Measurements from ENCODE around the gene SLC30A5. TPM values are rescaled to one million over a fixed set of nuclear protein-coding genes. Genes with fewer than 3 reads are reported as not detected.

SLC30A5 gene
- total and polyA plus RNA-seq, 12 donors: 17.9 to 36.7 (median 31.7) TPM

GRCh38 chr5:69115526-69115925 lies 21.7 kb downstream of the SLC30A5 start:
- Histone ChIP-seq H3K27me3 (no peaks in the 10 kb centered on the region), H3K36me3 (peaks cover 0 to 100% (median 63%) of the 10 kb centered on the region in 9 donors), H3K4me1 (no peaks in the 10 kb centered on the region), H3K9me3 (no peaks in the 10 kb centered on the region), H3K4me3 (no peak overlapping the region), H3K27ac (no peak overlapping the region)
- 94% methylated on average over 3 of the region's 3 CpGs for WGBS, 2 donors
- ATAC-seq (no peak), DNase-seq (no peak)
- TF ChIP-seq CTCF (IDR thresholded peaks at IDR 0.05): no peak
- intact Hi-C loops (cut with DNase I): loop anchor here in 2 of 10 donors (10.0 kb wide), 2 partner anchors 49 to 159 kb away; partner anchors contain the start of gene CCNB1 (in 1 of the 2)

- no peak for TF ChIP-seq CTCF (IDR thresholded peaks at IDR 0.05)
- H3K36me3 ChIP-seq: peaks cover 0 to 97% (median 43%) of the 10 kb centered on the region in 9 donors
- H3K4me3 ChIP-seq: no peak overlapping the region
- no peaks in the 10 kb centered on the region for H3K4me1 ChIP-seq
- H3K27ac ChIP-seq: no peak overlapping the region
- intact Hi-C loops (cut with DNase I): no loop called here
- ATAC-seq: no peak
- no peak for DNase-seq
- H3K27me3 ChIP-seq: no peaks in the 10 kb centered on the region
- H3K9me3 ChIP-seq: no peaks in the 10 kb centered on the region
These were observed 35.6 kb downstream of the SLC30A5 start for GRCh38 chr5:69129413-69129812.

- Histone ChIP-seq H3K9me3 (no peaks in the 10 kb centered on the region), H3K36me3 (peaks cover 0 to 93% (median 35%) of the 10 kb centered on the region in 9 donors), H3K27me3 (no peaks in the 10 kb centered on the region), H3K4me3 (no peak overlapping the region), H3K4me1 (no peaks in the 10 kb centered on the region), H3K27ac (no peak overlapping the region)
- TF ChIP-seq CTCF (IDR thresholded peaks at IDR 0.05): no peak
- WGBS, 2 donors: 76% methylated on average over 2 of the region's 2 CpGs
- ATAC-seq (no peak), DNase-seq (no peak)
- intact Hi-C loops (cut with DNase I): no loop called here
These were observed 36.4 kb downstream of the SLC30A5 start for GRCh38 chr5:69130241-69130640.

GRCh38 chr5:69131304-69131703 lies 37.5 kb downstream of the SLC30A5 start:
- intact Hi-C loops (cut with DNase I): no loop called here
- Histone ChIP-seq H3K9me3 (no peaks in the 10 kb centered on the region), H3K36me3 (peaks cover 0 to 82% (median 32%) of the 10 kb centered on the region in 9 donors), H3K27me3 (no peaks in the 10 kb centered on the region), H3K27ac (no peak overlapping the region), H3K4me3 (no peak overlapping the region), H3K4me1 (no peaks in the 10 kb centered on the region)
- no peak for TF ChIP-seq CTCF (IDR thresholded peaks at IDR 0.05)
- DNase-seq (no peak), ATAC-seq (no peak)

All from heart right ventricle (tissue), 16 donors.